GM12892 (cell line): ENCODE measurements around the gene SOX1.

Experiments
- POLR2A ChIP-seq: IDR thresholded peaks from 2 replicates; pipeline ENCODE4 v1.6.1; 2011; ENCODE audit warnings: low read depth, low read length, control low read depth
- POLR2AphosphoS5 ChIP-seq: IDR thresholded peaks from 2 replicates; pipeline ENCODE4 v1.6.1; 2011; ENCODE audit warnings: low read depth, low read length, control low read depth
- TAF1 ChIP-seq: IDR thresholded peaks from 2 replicates; pipeline ENCODE4 v1.6.1; 2011; ENCODE audit warnings: low read depth, mild to moderate bottlenecking, control low read depth, low read length, borderline replicate concordance

GRCh38 chr13:112057736-112058518 is 9.0 kb upstream of the SOX1 start:
- TF ChIP-seq TAF1, result no peak
- no peak for TF ChIP-seq POLR2A
- no peak for TF ChIP-seq POLR2AphosphoS5
